Trophoblast cell (in vitro differentiated cells and primary cell): ENCODE data around the gene AUTS2.

Source experiments
- DNase-seq, 2 donors: peaks; one replicate each; pipeline ENCODE4 v3.0.0-alpha.2; 2016
- H2AFZ ChIP-seq: 2 replicates; pipeline ENCODE4 v1.6.1; 2013; ENCODE audit warnings: low read length, moderate library complexity, mild to moderate bottlenecking; ENCODE audit not compliant: insufficient read depth, poor library complexity
- H2AK5ac ChIP-seq: 2 replicates; pipeline ENCODE4 v1.6.1; 2013; ENCODE audit warnings: mild to moderate bottlenecking, low read length
- H2BK120ac ChIP-seq: 2 replicates; pipeline ENCODE4 v1.6.1; 2013; ENCODE audit warnings: low read length, mild to moderate bottlenecking, moderate library complexity; ENCODE audit not compliant: insufficient read depth, poor library complexity
- H2BK12ac ChIP-seq: 2 replicates; pipeline ENCODE4 v1.6.1; 2013; ENCODE audit warnings: mild to moderate bottlenecking, low read length, moderate library complexity
- H2BK5ac ChIP-seq: 2 replicates; pipeline ENCODE4 v1.6.1; 2013; ENCODE audit warnings: low read length, low read depth, moderate library complexity, mild to moderate bottlenecking; ENCODE audit not compliant: poor library complexity
- H3K14ac ChIP-seq: 2 replicates; pipeline ENCODE4 v1.6.1; 2013; ENCODE audit warnings: mild to moderate bottlenecking, low read length
- H3K18ac ChIP-seq: 2 replicates; pipeline ENCODE4 v1.6.1; 2013; ENCODE audit warnings: mild to moderate bottlenecking, low read length
- H3K23ac ChIP-seq: 2 replicates; pipeline ENCODE4 v1.6.1; 2013; ENCODE audit warnings: low read length
- H3K27ac ChIP-seq: 2 replicates; pipeline ENCODE4 v1.5.1; 2013; ENCODE audit warnings: low read depth, mild to moderate bottlenecking, inconsistent platforms, low read length, moderate library complexity
- H3K27me3 ChIP-seq: 2 replicates; pipeline ENCODE4 v1.6.1; 2013; ENCODE audit warnings: inconsistent platforms, mild to moderate bottlenecking, low read length, moderate library complexity; ENCODE audit not compliant: insufficient read depth
- H3K36me3 ChIP-seq, 2 experiments: 1 replicate in 1 of 2; 2 replicates in 1 of 2; pipeline ENCODE4 v1.6.1; 2013; ENCODE audit warnings: low read length in 2 of 2, mild to moderate bottlenecking in 2 of 2, moderate library complexity in 1 of 2; ENCODE audit not compliant: insufficient read depth in 2 of 2, control insufficient read depth in 1 of 2
- H3K4ac ChIP-seq: 2 replicates; pipeline ENCODE4 v1.6.1; 2013; ENCODE audit warnings: low read depth, mild to moderate bottlenecking, low read length, moderate library complexity
- H3K4me1 ChIP-seq, 2 experiments: 1 replicate in 1 of 2; 2 replicates in 1 of 2; pipeline ENCODE4 v1.6.1; 2013; ENCODE audit warnings: low read length in 2 of 2, mild to moderate bottlenecking in 2 of 2, moderate library complexity in 1 of 2; ENCODE audit not compliant: insufficient read depth in 2 of 2, control insufficient read depth in 1 of 2
- H3K4me2 ChIP-seq: 2 replicates; pipeline ENCODE4 v1.6.1; 2013; ENCODE audit warnings: inconsistent platforms, mild to moderate bottlenecking, low read length, moderate library complexity
- H3K4me3 ChIP-seq: 2 replicates; pipeline ENCODE4 v1.5.1; 2013; ENCODE audit warnings: mild to moderate bottlenecking, low read depth, low read length, inconsistent platforms
- H3K79me1 ChIP-seq: one replicate; pipeline ENCODE4 v1.6.1; 2013; ENCODE audit warnings: low read length
- H3K79me2 ChIP-seq: 2 replicates; pipeline ENCODE4 v1.6.1; 2013; ENCODE audit warnings: low read length, mild to moderate bottlenecking; ENCODE audit not compliant: control insufficient read depth, insufficient read depth, poor library complexity
- H3K9ac ChIP-seq: 2 replicates; pipeline ENCODE4 v1.6.1; 2013; ENCODE audit warnings: mild to moderate bottlenecking, low read length
- H3K9me3 ChIP-seq: 2 replicates; pipeline ENCODE4 v1.6.1; 2013; ENCODE audit warnings: low read depth, mild to moderate bottlenecking, control low read depth, inconsistent platforms, low read length; ENCODE audit not compliant: insufficient read depth
- H4K12ac ChIP-seq: 2 replicates; pipeline ENCODE4 v1.6.1; 2013; ENCODE audit warnings: low read depth, mild to moderate bottlenecking, low read length, moderate library complexity
- H4K8ac ChIP-seq: 2 replicates; pipeline ENCODE4 v1.6.1; 2013; ENCODE audit warnings: low read depth, mild to moderate bottlenecking, low read length, moderate library complexity
- H4K91ac ChIP-seq: one replicate; pipeline ENCODE4 v1.6.1; 2013; ENCODE audit warnings: low read depth, mild to moderate bottlenecking, low read length, moderate library complexity
- WGBS: extraction: QIAGEN DNeasy Blood & Tissue Kit; methylation state at CpG from one replicate; pipeline ENCODE4 v1.1.7; 2013; ENCODE audit warnings: missing lambda C conversion rate; ENCODE audit not compliant: insufficient read length, insufficient coverage; ENCODE audit errors: extremely low coverage; 5-methylcytosine and 5-hydroxymethylcytosine counted together

Gene AUTS2

DNA sequence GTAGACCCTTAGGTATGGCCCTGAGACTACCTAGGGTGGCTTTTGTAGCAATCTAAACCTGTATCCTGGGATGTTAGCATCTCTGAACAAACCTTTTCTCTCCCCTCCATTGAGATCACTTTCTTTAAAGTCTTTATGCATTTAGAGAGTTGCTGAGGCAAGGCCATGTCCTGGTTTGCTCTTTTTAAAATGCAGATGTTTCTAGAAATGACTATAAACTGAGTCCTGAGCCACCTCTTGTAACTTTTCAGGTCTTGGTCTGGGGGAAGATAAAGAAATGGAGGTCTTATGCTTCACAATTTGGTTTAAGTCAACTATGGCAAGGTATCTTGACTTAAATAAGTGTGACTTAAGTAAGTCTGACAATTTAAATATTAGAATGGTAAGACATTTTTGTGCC lies 78.0 kb downstream of the AUTS2 start:
- no peak overlapping the region for H3K14ac ChIP-seq
- no peak overlapping the region for H4K91ac ChIP-seq
- no peak overlapping the region for H4K8ac ChIP-seq
- H3K79me1 ChIP-seq, result no peaks in the 10 kb centered on the region
- no peak overlapping the region for H3K18ac ChIP-seq
- no peaks in the 10 kb centered on the region for H3K79me2 ChIP-seq
- no peak overlapping the region for H2AFZ ChIP-seq
- no peak overlapping the region for H3K9ac ChIP-seq
- no peaks in the 10 kb centered on the region for H3K9me3 ChIP-seq
- no peak overlapping the region for H4K12ac ChIP-seq
- no peak overlapping the region for H2AK5ac ChIP-seq
- H3K4me3 ChIP-seq, result no peak overlapping the region
- H3K27me3 ChIP-seq, result no peaks in the 10 kb centered on the region
- H3K36me3 ChIP-seq, result no peaks in the 10 kb centered on the region
- H3K4ac ChIP-seq, result no peak overlapping the region
- H3K4me1 ChIP-seq, result peaks cover 5 to 17% of the 10 kb centered on the region in 2 experiments
- no peak overlapping the region for H2BK12ac ChIP-seq
- no peak for DNase-seq
- H3K4me2 ChIP-seq, result no peak overlapping the region
- H2BK120ac ChIP-seq, result no peak overlapping the region
- H3K27ac ChIP-seq, result no peak overlapping the region
- H2BK5ac ChIP-seq, result no peak overlapping the region
- H3K23ac ChIP-seq, result no peak overlapping the region

DNA sequence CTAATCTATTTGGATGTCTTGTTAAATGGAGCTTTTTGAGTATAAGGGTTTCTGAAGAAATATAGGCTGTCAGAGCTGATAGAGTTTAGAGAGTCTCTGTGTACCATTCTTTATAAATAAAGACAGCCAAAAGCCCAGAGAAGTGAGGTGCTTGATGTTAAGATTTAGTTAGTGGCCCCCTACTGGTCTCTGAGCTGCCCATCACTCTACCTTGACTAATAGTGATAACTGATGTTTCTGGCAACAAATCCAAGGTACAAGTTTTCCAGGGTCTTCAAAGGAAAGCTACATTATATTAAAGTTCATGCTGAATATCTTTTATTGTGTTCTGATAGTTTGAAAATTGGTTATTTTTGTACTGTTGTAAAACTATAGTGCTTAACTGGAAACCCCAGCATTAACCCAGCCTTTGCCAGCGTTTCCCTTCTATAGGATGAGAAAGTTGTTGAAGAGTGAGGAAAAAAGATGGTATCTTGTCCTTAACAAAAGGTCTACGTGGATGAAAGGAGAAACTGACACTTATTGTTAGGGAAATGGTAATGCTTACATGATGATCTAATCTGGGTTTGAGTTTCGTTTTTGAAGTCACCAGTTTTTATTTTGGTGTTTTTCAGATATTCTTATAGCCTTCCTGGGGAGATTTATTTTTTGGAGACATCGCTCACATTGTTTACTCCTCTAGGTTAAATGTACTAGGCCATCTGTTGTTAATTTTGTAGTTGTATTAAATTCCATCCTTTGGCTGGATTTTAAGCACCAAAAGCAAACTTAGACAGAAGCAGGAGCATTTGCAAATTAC lies 79.0 kb downstream of the AUTS2 start:
- Histone ChIP-seq H2AK5ac (no peak overlapping the region), H3K9me3 (no peaks in the 10 kb centered on the region)
- no CpG with 5 or more reads among the region's 4 CpGs for whole genome bisulfite sequencing

DNA sequence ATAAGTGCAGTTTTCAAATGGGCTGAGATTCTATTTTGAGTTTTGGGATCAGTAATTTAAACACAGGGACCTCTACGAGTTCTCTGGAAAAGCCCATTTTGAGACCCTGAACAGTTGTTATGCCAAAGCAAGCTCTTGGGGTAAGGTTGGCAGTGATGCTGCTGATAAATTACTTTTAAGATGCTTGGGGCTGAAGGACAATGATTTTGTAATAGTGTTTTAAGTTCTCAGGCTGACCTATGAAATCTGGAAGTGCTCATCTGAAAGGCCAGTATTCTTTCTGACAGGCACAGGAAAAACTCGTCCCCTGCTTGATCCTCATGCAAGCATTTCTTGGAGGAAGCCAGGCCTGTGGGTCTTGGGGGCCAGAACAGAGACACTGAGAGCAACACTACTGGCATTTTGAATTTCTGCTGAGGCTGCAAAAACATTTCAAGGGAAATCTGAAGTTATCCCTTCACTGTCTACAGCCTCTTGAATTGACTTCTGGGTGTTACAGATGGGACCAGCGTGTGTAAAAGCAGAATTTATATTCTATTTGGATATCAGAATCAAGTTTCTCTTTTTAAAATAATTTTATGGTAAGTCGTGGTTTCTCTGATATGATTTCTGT lies 79.7 kb downstream of the AUTS2 start:
- H3K4me3 ChIP-seq, result no peak overlapping the region

More for the DNA sequence above, 79.0 kb downstream of the AUTS2 start:
- H3K9ac ChIP-seq, result no peak overlapping the region
- H2BK5ac ChIP-seq, result no peak overlapping the region
- H3K14ac ChIP-seq, result no peak overlapping the region
- H2BK120ac ChIP-seq, result no peak overlapping the region
- no peaks in the 10 kb centered on the region for H3K36me3 ChIP-seq
- H3K4me2 ChIP-seq, result no peak overlapping the region
- H3K27me3 ChIP-seq, result no peaks in the 10 kb centered on the region
- no peak overlapping the region for H4K91ac ChIP-seq
- H4K12ac ChIP-seq, result no peak overlapping the region
- no peak overlapping the region for H3K18ac ChIP-seq
- H3K27ac ChIP-seq, result no peak overlapping the region
- H4K8ac ChIP-seq, result no peak overlapping the region
- H3K23ac ChIP-seq, result no peak overlapping the region
- no peak overlapping the region for H3K4ac ChIP-seq
- H3K4me3 ChIP-seq, result no peak overlapping the region
- no peaks in the 10 kb centered on the region for H3K79me1 ChIP-seq
- H3K4me1 ChIP-seq, result peaks cover 5 to 17% of the 10 kb centered on the region in 2 experiments
- no peak overlapping the region for H2AFZ ChIP-seq
- no peak overlapping the region for H2BK12ac ChIP-seq
- no peak for DNase-seq
- H3K79me2 ChIP-seq, result no peaks in the 10 kb centered on the region

DNA sequence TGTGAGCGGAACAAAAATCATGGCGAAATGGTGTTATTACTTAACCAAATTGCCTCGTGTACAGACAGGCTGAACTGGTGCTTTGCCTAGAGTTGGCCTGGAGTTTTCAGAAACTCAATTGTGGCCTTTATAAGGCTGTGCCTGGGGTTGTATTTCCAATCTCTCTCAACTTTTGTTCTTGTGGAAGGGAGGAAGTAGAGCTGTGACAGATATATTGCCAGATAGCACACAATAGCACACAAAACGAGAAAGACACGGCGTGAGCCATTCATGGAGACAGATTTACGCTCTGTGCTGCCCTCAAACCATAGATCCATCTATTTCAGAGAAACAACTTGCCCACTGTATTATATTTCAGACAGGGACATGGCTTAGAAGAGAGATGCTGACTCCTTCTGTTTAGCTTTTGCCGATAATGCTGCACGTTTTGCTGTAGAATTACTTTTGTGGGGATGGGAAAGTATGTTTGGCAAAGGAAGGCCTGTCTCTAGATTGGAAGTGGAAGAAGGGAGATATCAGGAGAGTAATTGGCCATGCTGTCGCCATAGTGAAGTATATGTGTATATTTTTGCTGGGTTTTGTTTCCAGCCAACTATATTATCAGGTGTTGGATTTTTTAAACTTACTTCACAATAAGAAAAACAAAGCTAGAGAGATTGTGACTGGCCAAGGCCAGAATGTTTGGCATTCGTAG lies 80.4 kb downstream of the AUTS2 start:
- H3K9me3 ChIP-seq, result no peaks in the 10 kb centered on the region
- no peak overlapping the region for H2BK5ac ChIP-seq
- no peak overlapping the region for H3K18ac ChIP-seq
- no peaks in the 10 kb centered on the region for H3K36me3 ChIP-seq
- no peak overlapping the region for H2BK120ac ChIP-seq
- no CpG with 5 or more reads among the region's 11 CpGs for WGBS
- no peaks in the 10 kb centered on the region for H3K79me1 ChIP-seq
- H3K4me3 ChIP-seq, result no peak overlapping the region
- H2BK12ac ChIP-seq, result no peak overlapping the region
- no peak overlapping the region for H4K8ac ChIP-seq
- H4K12ac ChIP-seq, result no peak overlapping the region
- H2AFZ ChIP-seq, result no peak overlapping the region
- no peaks in the 10 kb centered on the region for H3K79me2 ChIP-seq
- H3K9ac ChIP-seq, result no peak overlapping the region
- no peak overlapping the region for H3K23ac ChIP-seq
- no peak overlapping the region for H3K4ac ChIP-seq
- no peak overlapping the region for H2AK5ac ChIP-seq
- H3K4me2 ChIP-seq, result no peak overlapping the region
- peaks cover 8 to 17% of the 10 kb centered on the region in 2 experiments for H3K4me1 ChIP-seq
- H3K27me3 ChIP-seq, result no peaks in the 10 kb centered on the region
- no peak overlapping the region for H3K27ac ChIP-seq
- no peak overlapping the region for H4K91ac ChIP-seq
- DNase-seq, result no peak
- H3K14ac ChIP-seq, result no peak overlapping the region

More for the DNA sequence above, 79.7 kb downstream of the AUTS2 start:
- Histone ChIP-seq H3K27me3 (no peaks in the 10 kb centered on the region), H4K91ac (no peak overlapping the region), H3K14ac (no peak overlapping the region), H3K4ac (no peak overlapping the region), H2BK120ac (no peak overlapping the region), H3K79me2 (no peaks in the 10 kb centered on the region), H2BK12ac (no peak overlapping the region), H3K23ac (no peak overlapping the region), H3K9ac (no peak overlapping the region), H3K36me3 (no peaks in the 10 kb centered on the region), H3K27ac (no peak overlapping the region), H4K8ac (no peak overlapping the region), H3K4me1 (peaks cover 5 to 17% of the 10 kb centered on the region in 2 experiments), H3K9me3 (no peaks in the 10 kb centered on the region), H2BK5ac (no peak overlapping the region), H3K4me2 (no peak overlapping the region), H2AFZ (no peak overlapping the region), H2AK5ac (no peak overlapping the region), H3K18ac (no peak overlapping the region), H3K79me1 (no peaks in the 10 kb centered on the region), H4K12ac (no peak overlapping the region)
- DNase-seq, result no peak
- WGBS, result no CpG with 5 or more reads among the region's 4 CpGs
